ENCODE results near the gene IGF1R. TPM values are rescaled to one million over a fixed set of nuclear protein-coding genes. Genes with fewer than 3 reads are reported as not detected.

The IGF1R gene
- total and polyA plus RNA-seq, 2 donors (not counting 3 experiments of a cell fraction or from before 2014, with no cell fraction given), result 16.1 to 59.1 TPM

GRCh38 chr15:98883478-98883877 lies 235.1 kb downstream of the IGF1R start:
- CTCF ChIA-PET, result interaction anchor here (1.0 to 6.8 kb wide), 6 partner anchors 10 to 364 kb away, joined by 3 to 54 read pairs (median 24); no protein-coding TSS in a partner anchor
- H3K9me1 ChIP-seq (replicated peaks; ENCODE audit: control insufficient read depth, extremely low read depth, insufficient read depth, low read length), result no peaks in the 10 kb centered on the region
- POLR2A ChIA-PET, result no interaction called here
- H3K9ac ChIP-seq (replicated peaks; ENCODE audit: extremely low read depth, insufficient read depth, low read length), result no peak overlapping the region
- H3K4me1 ChIP-seq (ENCODE audit: control insufficient read depth, extremely low read depth, insufficient read depth, low read length), result peaks cover 3% of the 10 kb centered on the region
- no peaks in the 10 kb centered on the region for H4K20me1 ChIP-seq (replicated peaks; ENCODE audit: control insufficient read depth, extremely low read depth, insufficient read depth, low read length)
- no peak overlapping the region for H3K4me2 ChIP-seq (ENCODE audit: insufficient read depth, low read length)
- DNase-seq (ENCODE audit: low read depth, low spot score) (no peak), FAIRE-seq (no peak)
- H3K27ac ChIP-seq (ENCODE audit: insufficient read depth, low read depth, low read length), result no peak overlapping the region
- no peak for TF ChIP-seq CTCF (IDR thresholded peaks at IDR 0.05; ENCODE audit: extremely low read depth in 1 of 2, insufficient read depth in 1 of 2, low read depth in 1 of 2, low read length in 2 of 2)
- TF ChIP-seq GATA2 (IDR thresholded peaks at IDR 0.05; ENCODE audit: insufficient read depth, insufficient read length, low read depth, low read length), result no peak
- TF ChIP-seq FOS (IDR thresholded peaks at IDR 0.05; ENCODE audit: borderline replicate concordance, insufficient read depth, low read length), result no peak
- TF ChIP-seq MYC (IDR thresholded peaks at IDR 0.05; ENCODE audit: low read depth, low read length), result no peak
- TF ChIP-seq EZH2 (IDR thresholded peaks at IDR 0.05; ENCODE audit: borderline replicate concordance, low read depth, low read length, severe bottlenecking), result no peak
- TF ChIP-seq POLR2AphosphoS5 (IDR thresholded peaks at IDR 0.05; ENCODE audit: insufficient read depth, low read depth, low read length), result no peak
- no peak for TF ChIP-seq JUN (IDR thresholded peaks at IDR 0.05; ENCODE audit: borderline replicate concordance, insufficient read depth, insufficient read length, low read depth)
- no peak for TF ChIP-seq MAX (IDR thresholded peaks at IDR 0.05; ENCODE audit: insufficient read depth, insufficient read length)
- TF ChIP-seq POLR2A (IDR thresholded peaks at IDR 0.05; ENCODE audit: low read depth, low read length), result no peak
- no peaks in the 10 kb centered on the region for H3K36me3 ChIP-seq (ENCODE audit: control insufficient read depth in 2 of 2, extremely low read depth in 1 of 2, insufficient read depth in 2 of 2, low read length in 2 of 2)
- H3K4me3 ChIP-seq (replicated peaks in 1 of 3; ENCODE audit: insufficient read depth in 1 of 3, low read depth in 1 of 3, low read length in 3 of 3), result no peak overlapping the region
- dilution Hi-C loops (cut with MboI; ENCODE audit: extremely low pct_ligation_motif_present, low sequenced_read_pairs) (loop anchor here (25.0 kb wide), 1 partner anchor 221 kb away; no protein-coding TSS in a partner anchor), intact Hi-C loops (cut with micrococcal nuclease) (no loop called here)
- peaks cover 2% of the 10 kb centered on the region for H3K79me2 ChIP-seq (ENCODE audit: control insufficient read depth, insufficient read depth, low read length)
- no TSS peak for BruUV-seq (replicated peaks)
- no peaks in the 10 kb centered on the region for H3K9me3 ChIP-seq (replicated peaks; ENCODE audit: control insufficient read depth, insufficient read depth, low read length)
- no peaks in the 10 kb centered on the region for H3K27me3 ChIP-seq (ENCODE audit: control insufficient read depth in 2 of 2, insufficient read depth in 2 of 2, low read length in 2 of 2)
- no peak overlapping the region for H2AFZ ChIP-seq (ENCODE audit: low read depth, low read length)
